ENCODE data around the gene ACTL8.
"Not testable (repeated sequence)": the region's sequence is repeated elsewhere in the genome, so short reads cannot be mapped to it uniquely, and the experiment has no call there.

The ACTL8 gene

DNA sequence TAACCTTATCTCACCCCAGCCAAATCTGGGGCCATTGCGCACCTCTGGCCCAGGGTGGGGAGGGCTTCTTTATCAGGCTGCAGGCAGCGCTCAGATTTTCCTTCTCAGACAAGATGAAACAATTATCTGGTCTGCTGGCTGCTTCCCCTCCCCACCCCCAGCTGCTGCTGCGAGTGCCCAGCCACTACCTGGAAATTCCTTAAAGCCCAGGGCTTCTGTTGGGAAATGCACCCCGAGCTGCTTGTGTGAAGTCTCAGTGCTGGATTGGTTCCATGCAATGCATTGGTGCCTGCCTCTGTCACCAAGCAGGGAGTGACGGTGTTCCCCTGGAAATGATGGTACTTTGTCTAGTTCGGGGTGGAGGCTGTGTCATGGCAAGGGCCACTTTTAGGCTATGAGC, 18.5 kb upstream of the ACTL8 start:
- DNase-seq: no peak

GRCh38 chr1:17739050-17739449, 16.1 kb upstream of the ACTL8 start:
- no peak for DNase-seq

DNA sequence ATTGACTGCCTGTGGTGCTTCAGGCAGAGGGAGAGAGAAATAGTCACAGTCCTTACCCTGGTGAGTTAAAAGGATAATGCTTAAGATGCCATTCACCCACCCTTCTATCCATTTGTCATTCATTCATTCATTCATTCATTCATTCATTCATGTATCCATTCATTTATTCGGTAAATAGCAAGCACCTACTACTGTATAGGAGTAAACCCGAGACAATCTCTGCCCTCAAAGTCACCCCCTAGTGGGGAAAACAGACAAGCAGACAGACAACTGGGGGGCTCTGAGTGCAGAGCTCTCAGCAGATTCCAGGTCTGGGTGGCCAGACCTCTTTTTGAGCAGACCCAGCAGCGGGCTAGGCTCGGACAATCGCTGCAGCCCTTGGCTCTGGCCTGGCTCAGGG, 14.1 kb upstream of the ACTL8 start:
- DNase-seq: no peak

- no peak for DNase-seq
Observed at GRCh38 chr1:17742583-17742982, 12.6 kb upstream of the ACTL8 start.

DNA sequence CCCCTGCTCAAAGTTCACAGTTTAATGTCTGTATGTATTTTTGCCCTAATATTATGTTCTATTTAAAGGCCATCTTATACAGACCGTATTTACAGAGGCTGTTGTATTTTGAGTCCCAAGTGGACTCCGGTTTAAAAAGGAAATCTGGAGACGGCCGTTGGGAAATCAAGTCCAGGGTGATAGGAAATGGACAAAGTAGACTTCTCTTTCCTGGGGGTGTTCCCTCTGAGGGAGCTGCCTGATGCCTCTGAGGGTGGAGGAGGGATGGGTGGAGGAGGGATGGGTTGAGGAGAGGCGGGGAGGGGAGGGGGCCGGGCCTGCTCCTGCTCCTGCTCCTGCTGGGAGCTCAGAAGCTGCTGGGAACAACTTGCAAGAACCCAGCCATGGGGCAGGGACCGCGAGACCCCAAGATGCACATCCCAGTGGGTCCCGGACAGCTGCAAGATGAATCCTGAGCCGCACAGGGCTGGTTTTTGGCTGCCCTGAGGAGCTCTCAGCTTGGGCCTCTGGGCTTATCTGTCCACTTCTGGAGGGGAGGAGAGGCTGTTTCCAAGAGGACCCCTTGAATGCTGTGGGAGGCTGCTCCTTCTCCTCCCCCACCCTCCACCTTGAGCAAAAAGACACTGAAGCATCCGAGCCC, 12.0 kb upstream of the ACTL8 start:
- DNase-seq: no peak

GRCh38 chr1:17743925-17744324, 11.2 kb upstream of the ACTL8 start:
- DNase-seq: no peak

DNA sequence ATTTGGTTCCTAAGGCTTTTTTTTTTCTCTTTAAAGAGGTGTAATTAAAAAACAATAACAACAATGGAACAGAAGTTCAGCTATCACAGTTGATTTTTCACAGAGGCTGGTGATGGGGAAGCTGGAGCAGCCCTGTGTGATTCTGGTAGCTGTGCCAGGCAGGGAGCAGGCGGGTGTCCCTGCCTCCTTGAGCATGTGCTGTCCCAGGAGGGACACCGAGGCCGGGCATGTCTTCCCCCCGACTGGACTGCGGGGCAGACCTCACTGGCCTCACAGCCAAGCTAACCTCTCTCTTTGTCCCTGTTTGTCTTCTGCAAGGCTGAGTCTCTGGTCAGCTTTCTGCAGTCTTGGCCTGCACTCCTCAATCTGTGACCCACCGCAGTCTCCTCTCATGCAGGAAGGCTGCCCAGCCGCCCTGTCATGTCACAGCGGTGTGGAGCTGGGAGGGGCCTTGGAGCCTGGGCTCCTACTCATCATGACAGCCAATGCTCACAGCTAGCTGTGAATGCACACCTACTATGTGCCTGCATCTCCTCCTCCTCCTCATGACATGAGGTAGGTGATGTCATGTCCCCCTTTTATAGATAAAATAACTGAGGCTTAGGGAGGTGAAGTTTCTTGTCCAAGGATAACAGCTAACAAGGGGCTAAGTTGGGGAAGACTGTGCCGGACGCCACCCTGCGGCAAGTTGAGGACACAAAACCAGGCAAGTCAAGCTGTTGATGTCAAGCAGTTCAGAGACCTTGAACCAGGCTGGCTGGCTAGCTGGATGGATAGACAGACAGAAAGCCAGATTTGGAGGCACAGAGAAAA, 10.3 kb upstream of the ACTL8 start:
- DNase-seq: no peak

DNA sequence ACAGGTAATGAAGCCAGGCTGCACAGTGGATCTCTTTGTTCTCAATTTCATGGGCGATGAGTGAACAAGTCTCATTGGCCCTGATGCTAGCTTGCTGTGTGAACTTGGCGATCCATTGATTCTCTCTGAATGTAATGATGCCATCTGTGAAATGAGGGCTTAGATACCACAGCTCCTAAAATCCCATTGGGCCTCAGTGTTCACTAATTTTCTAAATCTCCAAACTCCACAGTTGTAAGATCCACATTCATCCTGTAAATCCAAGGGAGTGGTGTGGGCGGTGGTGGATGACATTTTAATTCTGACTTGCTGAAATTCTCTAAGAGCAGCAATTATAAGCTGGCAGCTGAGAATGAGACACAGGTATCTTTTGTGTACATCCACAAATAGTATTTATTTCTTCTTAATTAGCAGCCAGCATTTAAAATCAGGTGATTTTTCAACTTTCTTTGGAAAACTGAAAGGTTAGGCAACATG, 9.6 kb upstream of the ACTL8 start:
- no peak for DNase-seq

- DNase-seq: not testable (repeated sequence)
Observed at GRCh38 chr1:17746281-17746680, 8.9 kb upstream of the ACTL8 start.

- no peak for DNase-seq
Observed at GRCh38 chr1:17746920-17747319, 8.2 kb upstream of the ACTL8 start.

- no peak for DNase-seq
Observed at GRCh38 chr1:17750333-17750732, 4.8 kb upstream of the ACTL8 start.

DNA sequence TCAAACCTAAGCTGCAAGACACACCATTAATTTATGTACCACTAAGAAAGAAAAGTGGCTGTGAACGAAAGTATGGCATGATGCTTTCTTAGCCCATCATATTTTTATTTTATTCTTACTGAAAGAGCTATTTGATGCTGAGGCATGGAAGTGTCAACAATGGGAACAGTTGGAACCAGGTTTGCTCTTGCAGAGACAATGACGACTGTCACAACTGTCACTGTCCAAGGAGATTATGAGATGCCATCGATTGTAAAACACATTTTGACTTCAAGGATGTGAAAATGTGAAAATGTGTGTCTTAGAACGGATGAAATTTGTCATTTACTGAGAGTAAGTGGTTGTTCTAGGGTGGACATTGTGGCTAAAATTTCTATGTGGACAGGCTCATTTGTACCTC, 2.8 kb upstream of the ACTL8 start:
- DNase-seq: no peak

GRCh38 chr1:17757426-17757825, 2.3 kb downstream of the ACTL8 start:
- DNase-seq: no peak

GRCh38 chr1:17759114-17759513, 4.0 kb downstream of the ACTL8 start:
- DNase-seq: no peak

DNA sequence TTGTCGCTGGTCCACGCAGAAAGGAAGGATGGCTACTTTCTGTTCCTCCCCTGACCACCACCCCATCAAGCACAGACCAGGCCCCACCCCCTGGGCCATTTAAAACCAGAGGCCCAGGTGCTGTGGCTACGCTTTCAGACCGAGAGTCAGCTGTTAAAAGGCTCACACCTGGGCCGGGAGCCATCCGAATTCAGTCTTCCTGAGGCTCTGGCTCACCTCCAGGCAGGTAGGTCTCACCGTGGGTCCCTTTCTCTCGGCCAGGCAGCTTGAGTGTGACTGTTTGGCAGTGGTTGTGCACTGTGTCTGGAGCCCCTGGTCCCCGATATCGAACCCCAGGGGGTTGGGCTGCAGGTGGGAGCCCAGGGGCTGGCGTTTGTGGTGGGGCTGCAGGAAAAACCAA, 7.2 kb downstream of the ACTL8 start:
- no peak for DNase-seq

DNA sequence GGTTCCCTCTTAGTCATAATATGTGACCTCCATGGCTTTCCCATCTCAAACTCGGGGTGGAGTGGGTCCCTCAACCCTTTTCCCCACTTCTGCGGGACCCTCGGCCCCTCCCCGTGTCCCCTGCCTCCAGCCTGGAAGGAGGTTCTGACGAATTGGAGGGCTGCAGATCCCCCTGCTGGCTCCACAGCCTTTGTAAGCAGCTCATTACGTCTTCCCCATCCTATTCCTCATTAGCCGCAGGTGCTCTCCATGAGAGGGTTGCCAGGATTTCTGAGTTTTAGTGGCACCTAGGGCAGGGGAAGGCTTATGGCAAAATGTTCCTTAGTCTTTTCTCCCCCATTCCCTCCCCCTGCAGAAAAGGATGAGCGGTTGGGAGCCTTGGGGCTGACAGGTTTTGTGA, 8.3 kb downstream of the ACTL8 start:
- DNase-seq: no peak

DNA sequence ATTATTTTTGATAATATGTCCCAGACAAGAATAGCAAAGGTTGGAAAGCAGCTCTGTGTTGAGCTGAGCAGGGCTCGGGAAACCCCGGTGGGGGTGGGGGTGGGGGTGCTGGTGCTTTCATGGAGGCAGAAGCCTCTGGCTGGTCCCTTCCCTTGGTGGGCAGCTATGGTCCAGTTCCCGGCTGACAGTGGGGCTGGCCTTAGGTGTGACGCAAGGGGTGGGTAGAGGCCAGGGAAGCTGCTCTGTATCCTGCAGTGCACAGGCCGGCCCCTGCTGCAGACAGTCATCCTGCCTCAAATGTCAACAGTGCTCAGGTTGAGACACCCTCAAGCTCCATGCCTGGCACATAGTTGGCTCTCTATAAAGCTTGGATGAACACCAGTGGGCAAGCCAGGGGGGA, 8.9 kb downstream of the ACTL8 start:
- no peak for DNase-seq

GRCh38 chr1:17764591-17764990, 9.5 kb downstream of the ACTL8 start:
- no peak for DNase-seq

DNA sequence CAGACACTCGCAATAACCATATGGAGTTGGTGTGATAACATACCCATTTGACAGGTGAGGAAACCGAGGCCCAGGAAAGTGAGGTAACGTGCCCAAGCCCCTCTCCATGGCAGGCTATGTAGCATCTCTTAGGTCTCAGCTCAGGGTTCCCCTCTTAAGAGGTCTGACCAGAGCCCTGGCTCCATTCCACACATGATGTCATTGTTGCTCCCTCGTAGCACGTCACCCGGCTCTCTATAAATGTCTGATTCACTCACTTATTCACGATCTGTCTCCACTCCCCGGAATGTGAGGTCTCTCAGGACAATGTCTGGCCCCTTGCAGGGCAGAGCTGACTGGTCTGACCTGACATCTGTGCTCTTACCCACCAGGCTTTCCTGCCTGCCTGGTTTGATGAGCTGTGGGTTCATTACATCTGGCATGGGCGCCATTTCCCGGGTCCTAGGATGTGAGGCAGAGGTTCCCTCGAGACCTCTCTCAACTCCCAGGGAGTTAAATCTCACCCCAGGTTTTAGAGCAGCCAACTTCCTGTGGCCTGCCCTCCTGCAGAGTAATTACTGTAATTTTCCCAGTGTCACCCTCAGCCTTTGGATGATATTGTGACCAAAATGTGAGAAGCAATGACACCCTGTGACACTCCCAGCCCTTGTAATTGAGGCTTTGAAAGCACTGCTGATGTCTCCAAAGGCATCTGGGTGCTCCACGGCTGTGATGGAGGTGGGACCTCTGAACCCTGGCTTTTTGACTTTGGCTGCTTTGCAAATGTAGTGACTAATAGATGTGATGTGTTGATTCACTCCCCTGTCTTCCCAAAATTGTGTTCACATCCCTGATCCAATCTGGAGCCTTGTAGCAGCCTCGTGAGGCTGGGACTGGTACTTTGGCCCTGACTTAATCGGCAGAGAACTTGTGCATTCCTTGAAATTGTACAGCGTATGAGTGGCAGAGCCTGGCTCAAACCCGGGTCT, 10.6 kb downstream of the ACTL8 start:
- DNase-seq: no peak

GRCh38 chr1:17768651-17769241, 13.6 kb downstream of the ACTL8 start:
- no peak for DNase-seq

GRCh38 chr1:17770983-17771382, 15.8 kb downstream of the ACTL8 start:
- DNase-seq: no peak

- DNase-seq: no peak
Observed at GRCh38 chr1:17772615-17773212, 17.6 kb downstream of the ACTL8 start.

All from stimulated activated CD4-positive, alpha-beta T cell treated with anti-CD3 and anti-CD28 coated beads, Interleukin-12 subunit alpha, Interleukin-12 subunit beta, amount 100 ng/mL, for 4 hours (primary cell).